Left ventricle myocardium inferior (tissue), 1 donor: ENCODE measurements around the gene PTGDS. TPM values are rescaled to one million over a fixed set of nuclear protein-coding genes. Genes with fewer than 3 reads are reported as not detected.

Experiments used
- DNase-seq: peaks from one replicate; pipeline ENCODE4 v3.0.0-alpha.2; 2020
- H3K27ac ChIP-seq: fragments of 200-600 bp; replicated peaks from 2 replicates; pipeline ENCODE4 v1.8.0; 2021
- H3K27me3 ChIP-seq: fragments of 200-600 bp; 2 replicates; pipeline ENCODE4 v1.8.0; 2021; ENCODE audit warnings: low read depth
- H3K36me3 ChIP-seq: fragments of 200-600 bp; 2 replicates; pipeline ENCODE4 v1.8.0; 2021
- H3K4me1 ChIP-seq: fragments of 200-600 bp; 2 replicates; pipeline ENCODE4 v1.8.0; 2021
- H3K4me3 ChIP-seq: fragments of 200-600 bp; 2 replicates; pipeline ENCODE4 v1.8.0; 2021; ENCODE audit warnings: mild to moderate bottlenecking, moderate library complexity
- H3K9me3 ChIP-seq: fragments of 200-600 bp; replicated peaks from 2 replicates; pipeline ENCODE4 v1.8.0; 2021
- intact Hi-C: fragments of 100-400 bp; cut with micrococcal nuclease; formaldehyde crosslinking; loops from one replicate; pipeline ENCODE4 v1.11.0; 2022
- total RNA-seq: library from RNA; stranded (reverse); fragmentation: NEBNext Ultra II Directional; extraction: Animal tissue kit (Norgen Biotek cat#: 25700); gene quantifications from one replicate; pipeline ENCODE4 v1.2.1, GENCODE V29; 2021
- TF ChIP-seq, protein P1 (sequence below): fragments of 200-600 bp; IDR thresholded peaks from 2 replicates; pipeline ENCODE4 v1.8.0; 2021; ENCODE audit warnings: antibody characterized with exemption, mild to moderate bottlenecking, borderline replicate concordance
- donor health status: DM: no; HTN: yes; CAD: no; lungs with severe emphysema.

PTGDS gene
- total RNA-seq, 1 donor from 2014 or later, result 3,579 TPM

DNA sequence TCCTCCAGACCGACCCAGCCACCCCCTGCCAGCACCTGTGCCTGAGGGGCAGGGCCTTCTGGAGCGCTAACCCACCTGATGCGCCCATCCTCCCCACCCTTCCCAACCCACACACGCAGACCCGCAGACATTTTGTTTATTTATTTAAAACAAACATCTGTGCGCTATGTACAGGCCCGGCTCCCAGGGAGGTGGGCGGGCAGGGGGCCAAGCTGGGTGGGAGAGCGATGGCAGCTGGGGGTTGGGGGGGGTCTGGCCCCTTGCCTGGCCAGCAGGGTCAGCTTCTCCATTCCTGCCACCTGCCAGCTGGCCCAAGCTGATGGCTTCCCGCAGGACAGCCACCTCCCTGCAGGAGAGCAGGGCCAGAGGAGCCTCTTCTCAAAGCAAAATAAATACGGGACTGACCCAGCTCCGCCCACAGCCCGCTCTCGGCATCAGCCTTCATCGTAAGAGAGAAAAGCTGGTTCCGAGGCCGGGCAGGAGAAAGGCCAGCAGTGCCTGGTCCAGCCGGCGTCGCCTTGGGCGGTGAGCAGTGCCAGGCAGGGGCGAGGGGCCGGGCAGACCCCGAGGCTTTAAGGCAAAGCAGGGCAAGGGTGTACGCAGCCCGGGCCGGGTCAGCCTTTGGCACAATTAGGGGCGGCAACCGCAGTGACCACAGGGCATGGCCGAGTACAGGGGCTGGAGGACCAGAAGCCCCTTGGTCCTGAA is 30.0 kb downstream of the PTGDS start:
- DNase-seq, result no peak
- TF ChIP-seq, protein P1, sequence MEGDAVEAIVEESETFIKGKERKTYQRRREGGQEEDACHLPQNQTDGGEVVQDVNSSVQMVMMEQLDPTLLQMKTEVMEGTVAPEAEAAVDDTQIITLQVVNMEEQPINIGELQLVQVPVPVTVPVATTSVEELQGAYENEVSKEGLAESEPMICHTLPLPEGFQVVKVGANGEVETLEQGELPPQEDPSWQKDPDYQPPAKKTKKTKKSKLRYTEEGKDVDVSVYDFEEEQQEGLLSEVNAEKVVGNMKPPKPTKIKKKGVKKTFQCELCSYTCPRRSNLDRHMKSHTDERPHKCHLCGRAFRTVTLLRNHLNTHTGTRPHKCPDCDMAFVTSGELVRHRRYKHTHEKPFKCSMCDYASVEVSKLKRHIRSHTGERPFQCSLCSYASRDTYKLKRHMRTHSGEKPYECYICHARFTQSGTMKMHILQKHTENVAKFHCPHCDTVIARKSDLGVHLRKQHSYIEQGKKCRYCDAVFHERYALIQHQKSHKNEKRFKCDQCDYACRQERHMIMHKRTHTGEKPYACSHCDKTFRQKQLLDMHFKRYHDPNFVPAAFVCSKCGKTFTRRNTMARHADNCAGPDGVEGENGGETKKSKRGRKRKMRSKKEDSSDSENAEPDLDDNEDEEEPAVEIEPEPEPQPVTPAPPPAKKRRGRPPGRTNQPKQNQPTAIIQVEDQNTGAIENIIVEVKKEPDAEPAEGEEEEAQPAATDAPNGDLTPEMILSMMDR, result no peak
- no peak overlapping the region for H3K27ac ChIP-seq

DNA sequence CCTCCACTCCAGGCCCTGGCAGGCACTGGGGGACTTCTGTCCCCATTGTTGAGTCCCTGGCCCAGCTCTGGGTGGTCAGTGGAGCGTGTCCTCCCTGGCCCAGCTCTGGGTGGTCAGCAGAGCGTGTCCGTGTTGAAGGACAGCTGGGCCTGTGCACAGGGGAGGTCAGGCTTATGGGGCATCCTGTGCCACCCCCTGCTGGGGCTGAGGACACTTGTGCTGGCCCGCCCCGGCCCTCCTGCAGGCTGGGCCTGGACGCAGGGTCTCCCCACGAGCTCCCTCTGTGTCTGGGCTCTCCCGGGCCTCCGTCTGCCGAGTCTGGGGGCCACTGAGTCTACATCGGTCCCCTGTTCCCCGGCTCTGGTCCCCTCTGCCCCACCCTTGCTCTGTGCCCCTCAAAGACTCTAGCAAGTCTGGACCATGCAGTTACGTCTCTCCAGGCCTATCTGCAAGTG is 30.5 kb downstream of the PTGDS start:
- Histone ChIP-seq H3K4me1 (no peaks in the 10 kb centered on the region), H3K4me3 (no peak overlapping the region), H3K27me3 (no peaks in the 10 kb centered on the region), H3K9me3 (peaks cover 6% of the 10 kb centered on the region), H3K36me3 (peaks cover 34% of the 10 kb centered on the region), H3K27ac (no peak overlapping the region)
- intact Hi-C loops, result no loop called here
- TF ChIP-seq, protein P1, result no peak
- DNase-seq, result no peak

More for the DNA sequence above, 30.0 kb downstream of the PTGDS start:
- no peaks in the 10 kb centered on the region for H3K27me3 ChIP-seq
- H3K9me3 ChIP-seq, result peaks cover 6% of the 10 kb centered on the region
- H3K36me3 ChIP-seq, result peaks cover 28% of the 10 kb centered on the region
- intact Hi-C loops, result no loop called here
- no peaks in the 10 kb centered on the region for H3K4me1 ChIP-seq
- no peak overlapping the region for H3K4me3 ChIP-seq

DNA sequence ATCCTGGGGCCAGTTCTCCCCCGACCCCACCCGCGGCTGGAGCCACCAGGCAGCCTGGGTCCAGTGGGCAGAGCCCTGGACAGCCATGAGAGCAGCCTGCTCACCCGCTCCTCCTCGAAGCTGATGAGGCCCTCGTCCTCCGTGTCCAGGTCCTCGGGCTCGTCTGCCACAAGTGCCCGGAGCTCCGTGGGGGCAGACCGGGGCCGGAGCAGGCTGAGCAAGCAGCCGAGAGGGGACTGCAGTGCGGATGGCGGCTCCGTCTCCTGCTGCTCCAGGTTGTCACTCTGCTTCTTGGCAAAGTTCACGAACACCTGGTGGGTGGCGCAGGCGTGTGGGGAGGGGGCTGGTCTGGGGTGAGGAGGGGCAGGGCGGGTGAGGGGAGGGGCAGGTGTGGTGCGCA is 31.0 kb downstream of the PTGDS start:
- no peaks in the 10 kb centered on the region for H3K27me3 ChIP-seq
- intact Hi-C loops, result no loop called here
- H3K9me3 ChIP-seq, result peaks cover 6% of the 10 kb centered on the region
- H3K27ac ChIP-seq, result no peak overlapping the region
- TF ChIP-seq, protein P1, result no peak
- no peak for DNase-seq
- peaks cover 39% of the 10 kb centered on the region for H3K36me3 ChIP-seq
- no peaks in the 10 kb centered on the region for H3K4me1 ChIP-seq
- no peak overlapping the region for H3K4me3 ChIP-seq

DNA sequence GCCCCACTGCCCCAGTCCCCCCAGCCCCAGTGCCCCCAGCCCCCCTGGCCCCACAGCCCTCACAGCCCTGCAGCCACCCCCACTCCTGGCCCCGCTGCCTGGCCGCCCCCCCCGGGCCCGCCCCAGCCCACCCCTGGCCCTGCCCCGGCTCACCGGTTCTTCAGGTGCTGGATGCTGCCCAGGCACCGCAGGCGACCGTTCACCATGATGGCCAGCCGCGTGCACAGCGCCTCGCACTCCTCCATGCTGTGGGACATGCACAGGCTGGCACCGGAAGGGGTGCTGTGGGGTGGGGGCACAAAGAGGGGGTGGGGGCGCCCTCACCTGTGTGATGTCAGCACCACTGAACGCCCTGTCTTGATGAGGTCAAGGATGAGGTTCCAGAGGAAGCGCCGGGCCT is 31.9 kb downstream of the PTGDS start:
- H3K9me3 ChIP-seq, result peaks cover 6% of the 10 kb centered on the region
- no peaks in the 10 kb centered on the region for H3K27me3 ChIP-seq
- intact Hi-C loops, result no loop called here
- H3K27ac ChIP-seq, result no peak overlapping the region
- H3K36me3 ChIP-seq, result peaks cover 48% of the 10 kb centered on the region
- TF ChIP-seq, protein P1, result no peak
- H3K4me1 ChIP-seq, result no peaks in the 10 kb centered on the region
- DNase-seq, result no peak
- no peak overlapping the region for H3K4me3 ChIP-seq

DNA sequence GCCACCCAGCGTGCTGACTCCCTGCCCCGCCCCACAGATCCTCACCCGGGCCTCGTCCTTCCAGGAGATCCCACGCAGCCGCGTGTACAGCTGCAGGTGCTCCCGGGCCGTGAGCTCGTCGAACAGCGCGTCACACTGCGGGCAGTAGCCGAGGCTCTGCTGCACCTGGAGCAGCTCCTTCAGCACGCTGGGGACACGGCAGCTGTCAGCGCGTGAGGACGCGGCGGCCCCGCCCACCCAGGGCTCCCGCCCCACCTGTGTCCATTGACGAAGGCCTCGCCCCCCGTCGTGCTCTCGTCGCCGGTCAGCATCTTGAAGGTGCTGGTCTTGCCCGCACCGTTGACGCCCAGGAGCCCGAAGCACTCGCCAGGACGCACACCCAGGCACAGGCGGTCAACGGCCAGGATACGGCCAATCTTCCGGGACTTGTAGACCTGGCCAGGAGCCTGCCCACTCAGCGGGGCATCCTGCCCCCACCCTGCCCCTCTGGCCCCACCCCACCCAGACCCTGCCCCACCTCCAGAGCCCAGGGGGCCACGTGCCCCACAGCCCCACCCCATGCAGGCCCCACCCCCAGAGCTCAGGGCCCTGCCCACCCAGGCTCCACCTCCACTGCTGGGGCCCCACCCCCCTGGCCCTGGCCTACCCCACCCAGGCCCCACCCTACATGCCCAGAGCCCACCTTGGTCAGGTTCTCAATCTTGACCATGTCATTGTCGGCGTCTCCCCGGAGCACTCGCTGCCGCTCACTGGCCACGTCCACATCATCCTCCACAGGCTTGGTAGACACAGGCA is 32.8 kb downstream of the PTGDS start:
- Histone ChIP-seq H3K27me3 (no peaks in the 10 kb centered on the region), H3K36me3 (peaks cover 57% of the 10 kb centered on the region), H3K4me1 (no peaks in the 10 kb centered on the region), H3K4me3 (no peak overlapping the region), H3K27ac (no peak overlapping the region), H3K9me3 (no peaks in the 10 kb centered on the region)
- TF ChIP-seq, protein P1, result no peak
- intact Hi-C loops, result no loop called here
- no peak for DNase-seq
